ENCODE results near the gene CHID1. TPM values are rescaled to one million over a fixed set of nuclear protein-coding genes. Genes with fewer than 3 reads are reported as not detected.

Gene CHID1
- total and polyA plus RNA-seq, 2 donors (not counting 1 experiment from before 2014, with no cell fraction given): 31.0 to 68.1 TPM

DNA sequence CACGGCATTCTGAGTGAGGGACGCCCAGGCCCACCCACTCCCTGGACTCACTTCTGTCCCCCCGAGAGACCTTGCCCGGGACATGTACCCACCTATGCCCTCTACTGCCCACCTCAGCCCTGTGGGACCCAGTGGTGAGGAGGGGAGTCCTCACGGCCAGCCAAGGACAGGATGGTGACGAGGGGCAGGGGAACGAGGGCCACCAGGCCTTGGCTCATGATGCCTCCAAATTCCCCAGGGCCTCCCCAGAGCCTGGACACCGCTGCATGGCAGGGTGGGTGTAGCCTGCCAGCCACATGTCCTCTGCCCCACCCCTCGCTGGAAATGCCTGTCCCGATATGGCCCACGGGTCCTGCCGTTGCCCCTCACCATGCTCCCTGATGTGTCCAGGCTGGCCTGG is 41.8 kb downstream of the CHID1 start:
- ChIA-PET CTCF (no interaction called here), POLR2A (no interaction called here)
- Histone ChIP-seq H3K27ac (ENCODE audit: low read length in 2 of 2) (no peak overlapping the region), H2AFZ (ENCODE audit: insufficient read depth, low read depth, low read length, poor library complexity, severe bottlenecking) (no peak overlapping the region), H4K20me1 (ENCODE audit: control insufficient read depth, insufficient read depth, low read length, poor library complexity, severe bottlenecking) (no peaks in the 10 kb centered on the region), H3K9me3 (ENCODE audit: control extremely low read depth in 1 of 3, control insufficient read depth in 2 of 3, insufficient read depth in 1 of 3, low read length in 2 of 3) (no peaks in the 10 kb centered on the region), H3K4me3 (ENCODE audit: control extremely low read depth in 1 of 5, extremely low read depth in 1 of 5, insufficient read depth in 1 of 5, low read depth in 2 of 5, low read length in 4 of 5) (no peak overlapping the region), H3K36me3 (replicated peaks in 1 of 2; ENCODE audit: control extremely low read depth in 1 of 2, control insufficient read depth in 1 of 2, extremely low read depth in 1 of 2, insufficient read depth in 2 of 2, low read length in 1 of 2) (peaks cover 0 to 6% of the 10 kb centered on the region in 2 experiments), H3K27me3 (replicated peaks in 1 of 4; ENCODE audit: control extremely low read depth in 1 of 4, control insufficient read depth in 3 of 4, insufficient read depth in 4 of 4, low read length in 3 of 4) (no peaks in the 10 kb centered on the region), H3K9ac (ENCODE audit: low read length) (no peak overlapping the region), H3K4me2 (replicated peaks; ENCODE audit: low read depth, low read length, poor library complexity, severe bottlenecking) (no peak overlapping the region), H3K79me2 (ENCODE audit: control insufficient read depth, insufficient read depth, low read length) (no peaks in the 10 kb centered on the region), H3K4me1 (ENCODE audit: control insufficient read depth in 2 of 2, insufficient read depth in 2 of 2, low read length in 2 of 2) (no peaks in the 10 kb centered on the region)
- TF ChIP-seq, protein P1, sequence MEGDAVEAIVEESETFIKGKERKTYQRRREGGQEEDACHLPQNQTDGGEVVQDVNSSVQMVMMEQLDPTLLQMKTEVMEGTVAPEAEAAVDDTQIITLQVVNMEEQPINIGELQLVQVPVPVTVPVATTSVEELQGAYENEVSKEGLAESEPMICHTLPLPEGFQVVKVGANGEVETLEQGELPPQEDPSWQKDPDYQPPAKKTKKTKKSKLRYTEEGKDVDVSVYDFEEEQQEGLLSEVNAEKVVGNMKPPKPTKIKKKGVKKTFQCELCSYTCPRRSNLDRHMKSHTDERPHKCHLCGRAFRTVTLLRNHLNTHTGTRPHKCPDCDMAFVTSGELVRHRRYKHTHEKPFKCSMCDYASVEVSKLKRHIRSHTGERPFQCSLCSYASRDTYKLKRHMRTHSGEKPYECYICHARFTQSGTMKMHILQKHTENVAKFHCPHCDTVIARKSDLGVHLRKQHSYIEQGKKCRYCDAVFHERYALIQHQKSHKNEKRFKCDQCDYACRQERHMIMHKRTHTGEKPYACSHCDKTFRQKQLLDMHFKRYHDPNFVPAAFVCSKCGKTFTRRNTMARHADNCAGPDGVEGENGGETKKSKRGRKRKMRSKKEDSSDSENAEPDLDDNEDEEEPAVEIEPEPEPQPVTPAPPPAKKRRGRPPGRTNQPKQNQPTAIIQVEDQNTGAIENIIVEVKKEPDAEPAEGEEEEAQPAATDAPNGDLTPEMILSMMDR (IDR thresholded peaks at IDR 0.05): no peak
- no peak for TF ChIP-seq EZH2 (IDR thresholded peaks at IDR 0.05; ENCODE audit: borderline replicate concordance, insufficient read depth, low read depth, low read length, poor library complexity, severe bottlenecking)
- no peaks in the 10 kb centered on the region for H3K4me1 Mint-ChIP-seq
- no peaks in the 10 kb centered on the region for H3K27me3 Mint-ChIP-seq
- H3K9me3 Mint-ChIP-seq (ENCODE audit: insufficient read depth): no peaks in the 10 kb centered on the region
- no peak overlapping the region for H3K27ac Mint-ChIP-seq
- H3K4me3 Mint-ChIP-seq: no peak overlapping the region
- DNase-seq: no peak
- no peak for ATAC-seq (ENCODE audit: low read depth)
- WGBS (ENCODE audit: insufficient coverage): 98% methylated on average over 10 of the region's 12 CpGs
- intact Hi-C loops (cut with micrococcal nuclease): no loop called here

DNA sequence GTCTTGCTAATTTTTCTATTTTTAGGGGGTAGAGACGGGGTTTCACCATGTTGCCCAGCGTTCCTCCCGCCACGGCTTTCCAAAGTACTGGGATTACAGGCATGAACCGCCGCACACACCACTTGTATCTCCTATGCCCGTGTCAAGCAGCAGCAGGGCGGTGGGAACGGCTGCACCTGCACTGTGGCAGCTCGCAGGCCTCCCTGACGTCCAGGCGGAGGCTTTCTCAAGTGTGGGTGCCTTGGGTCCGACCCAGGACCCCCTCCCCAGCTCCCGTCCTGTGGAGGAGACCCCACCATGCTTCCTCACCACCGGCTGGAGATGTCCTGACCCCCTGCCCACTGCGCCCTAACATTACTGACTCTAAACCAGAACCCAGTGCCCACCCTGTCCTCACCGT is 42.2 kb downstream of the CHID1 start:
- Mint-ChIP-seq H3K4me1 (no peaks in the 10 kb centered on the region), H3K27me3 (no peaks in the 10 kb centered on the region), H3K27ac (no peak overlapping the region), H3K9me3 (ENCODE audit: insufficient read depth) (no peaks in the 10 kb centered on the region), H3K4me3 (no peak overlapping the region)
- POLR2A ChIA-PET: no interaction called here
- no peaks in the 10 kb centered on the region for H4K20me1 ChIP-seq (ENCODE audit: control insufficient read depth, insufficient read depth, low read length, poor library complexity, severe bottlenecking)
- CTCF ChIA-PET: interaction anchor here (1.1 kb wide), 1 partner anchor 10 kb away, joined by 3 read pairs; no protein-coding TSS in a partner anchor
- no peaks in the 10 kb centered on the region for H3K4me1 ChIP-seq (ENCODE audit: control insufficient read depth in 2 of 2, insufficient read depth in 2 of 2, low read length in 2 of 2)
- DNase-seq (no peak), ATAC-seq (ENCODE audit: low read depth) (no peak)
- no peak overlapping the region for H3K9ac ChIP-seq (ENCODE audit: low read length)
- no peaks in the 10 kb centered on the region for H3K79me2 ChIP-seq (ENCODE audit: control insufficient read depth, insufficient read depth, low read length)
- no peak overlapping the region for H2AFZ ChIP-seq (ENCODE audit: insufficient read depth, low read depth, low read length, poor library complexity, severe bottlenecking)
- TF ChIP-seq, protein P1 (IDR thresholded peaks at IDR 0.05): no peak
- no peak for TF ChIP-seq EZH2 (IDR thresholded peaks at IDR 0.05; ENCODE audit: borderline replicate concordance, insufficient read depth, low read depth, low read length, poor library complexity, severe bottlenecking)
- H3K36me3 ChIP-seq (replicated peaks in 1 of 2; ENCODE audit: control extremely low read depth in 1 of 2, control insufficient read depth in 1 of 2, extremely low read depth in 1 of 2, insufficient read depth in 2 of 2, low read length in 1 of 2): peaks cover 0 to 6% of the 10 kb centered on the region in 2 experiments
- no peak overlapping the region for H3K27ac ChIP-seq (ENCODE audit: low read length in 2 of 2)
- H3K27me3 ChIP-seq (replicated peaks in 1 of 4; ENCODE audit: control extremely low read depth in 1 of 4, control insufficient read depth in 3 of 4, insufficient read depth in 4 of 4, low read length in 3 of 4): no peaks in the 10 kb centered on the region
- intact Hi-C loops (cut with micrococcal nuclease): no loop called here
- no peak overlapping the region for H3K4me2 ChIP-seq (replicated peaks; ENCODE audit: low read depth, low read length, poor library complexity, severe bottlenecking)
- H3K4me3 ChIP-seq (ENCODE audit: control extremely low read depth in 1 of 5, extremely low read depth in 1 of 5, insufficient read depth in 1 of 5, low read depth in 2 of 5, low read length in 4 of 5): no peak overlapping the region
- WGBS (ENCODE audit: insufficient coverage): 94% methylated on average over 15 of the region's 17 CpGs
- H3K9me3 ChIP-seq (ENCODE audit: control extremely low read depth in 1 of 3, control insufficient read depth in 2 of 3, insufficient read depth in 1 of 3, low read length in 2 of 3): no peaks in the 10 kb centered on the region
